ENCODE measurements around the gene CNKSR3. TPM values are rescaled to one million over a fixed set of nuclear protein-coding genes. Genes with fewer than 3 reads are reported as not detected.

Gene CNKSR3
- total RNA-seq, 1 donor = 4.7 TPM

DNA sequence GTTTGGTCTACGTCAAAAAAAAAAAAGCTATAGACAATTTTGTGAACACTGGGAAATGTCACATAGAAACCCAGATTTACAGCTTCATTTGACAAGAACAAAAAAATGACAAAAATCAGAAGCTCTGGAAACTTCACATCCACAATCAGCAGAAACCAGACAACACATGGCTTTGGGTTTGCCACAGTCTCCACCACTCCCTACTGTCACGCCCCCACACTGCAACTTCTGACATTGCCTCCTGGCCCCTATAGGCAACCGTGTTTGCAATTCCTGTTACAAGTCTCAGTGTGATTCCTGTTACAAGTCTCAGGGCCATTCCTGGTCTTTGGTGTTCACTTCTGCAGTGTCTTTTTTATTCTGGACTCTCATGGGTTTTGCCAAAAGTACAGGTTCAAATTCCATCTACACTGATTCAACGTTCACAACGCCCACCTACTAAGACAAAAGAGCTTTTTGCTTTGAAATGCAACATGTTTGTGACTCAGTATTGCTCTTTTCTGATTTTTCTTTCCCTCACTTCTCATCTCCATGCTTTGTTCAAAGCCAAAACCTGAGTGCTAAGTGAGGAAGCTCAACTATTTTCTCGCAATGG, 12.0 kb downstream of the CNKSR3 start:
- no peak for DNase-seq (ENCODE audit: low read depth)
- H3K4me3 ChIP-seq (ENCODE audit: low read depth, low read length) = no peak overlapping the region
- TF ChIP-seq, protein P1, sequence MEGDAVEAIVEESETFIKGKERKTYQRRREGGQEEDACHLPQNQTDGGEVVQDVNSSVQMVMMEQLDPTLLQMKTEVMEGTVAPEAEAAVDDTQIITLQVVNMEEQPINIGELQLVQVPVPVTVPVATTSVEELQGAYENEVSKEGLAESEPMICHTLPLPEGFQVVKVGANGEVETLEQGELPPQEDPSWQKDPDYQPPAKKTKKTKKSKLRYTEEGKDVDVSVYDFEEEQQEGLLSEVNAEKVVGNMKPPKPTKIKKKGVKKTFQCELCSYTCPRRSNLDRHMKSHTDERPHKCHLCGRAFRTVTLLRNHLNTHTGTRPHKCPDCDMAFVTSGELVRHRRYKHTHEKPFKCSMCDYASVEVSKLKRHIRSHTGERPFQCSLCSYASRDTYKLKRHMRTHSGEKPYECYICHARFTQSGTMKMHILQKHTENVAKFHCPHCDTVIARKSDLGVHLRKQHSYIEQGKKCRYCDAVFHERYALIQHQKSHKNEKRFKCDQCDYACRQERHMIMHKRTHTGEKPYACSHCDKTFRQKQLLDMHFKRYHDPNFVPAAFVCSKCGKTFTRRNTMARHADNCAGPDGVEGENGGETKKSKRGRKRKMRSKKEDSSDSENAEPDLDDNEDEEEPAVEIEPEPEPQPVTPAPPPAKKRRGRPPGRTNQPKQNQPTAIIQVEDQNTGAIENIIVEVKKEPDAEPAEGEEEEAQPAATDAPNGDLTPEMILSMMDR (IDR thresholded peaks at IDR 0.05; ENCODE audit: insufficient read depth, low read depth, low read length) = no peak

DNA sequence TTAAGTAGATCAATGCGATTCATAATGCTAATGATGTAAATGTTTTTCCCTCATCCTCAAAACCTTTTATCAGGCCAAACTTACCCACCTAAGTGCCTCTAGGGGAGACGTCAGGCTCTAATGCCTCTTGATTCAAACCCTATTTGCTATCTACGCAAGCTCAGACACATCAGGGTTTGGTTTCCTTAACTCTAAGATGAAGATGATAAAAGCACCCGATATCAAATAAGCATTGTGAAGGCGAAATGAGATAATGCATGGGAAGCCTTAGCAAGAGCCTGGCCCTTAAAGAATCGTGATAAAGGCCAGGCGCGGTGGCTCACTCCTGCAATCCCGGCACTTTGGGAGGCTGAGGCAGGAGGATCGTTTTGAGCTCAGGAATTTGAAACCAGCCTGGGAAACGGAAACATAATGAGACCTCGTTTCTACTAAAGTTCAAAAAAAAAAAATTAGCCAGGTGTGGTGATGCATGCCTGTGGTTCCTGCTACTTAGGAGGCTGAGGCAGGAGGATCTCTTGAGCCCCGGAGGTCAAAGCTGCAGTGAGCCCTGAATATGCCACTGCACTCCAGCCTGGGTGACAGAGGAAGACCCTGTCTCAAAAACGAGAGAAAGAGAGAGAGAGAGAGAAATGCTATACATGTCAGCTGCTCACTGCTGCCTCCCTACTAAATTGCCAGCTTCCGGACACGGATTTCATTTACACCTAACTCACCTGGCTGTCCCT, 13.5 kb downstream of the CNKSR3 start:
- no peak overlapping the region for H3K4me3 ChIP-seq (ENCODE audit: low read depth, low read length)
- no peak for DNase-seq (ENCODE audit: low read depth)
- TF ChIP-seq, protein P1 (IDR thresholded peaks at IDR 0.05; ENCODE audit: insufficient read depth, low read depth, low read length) = no peak

DNA sequence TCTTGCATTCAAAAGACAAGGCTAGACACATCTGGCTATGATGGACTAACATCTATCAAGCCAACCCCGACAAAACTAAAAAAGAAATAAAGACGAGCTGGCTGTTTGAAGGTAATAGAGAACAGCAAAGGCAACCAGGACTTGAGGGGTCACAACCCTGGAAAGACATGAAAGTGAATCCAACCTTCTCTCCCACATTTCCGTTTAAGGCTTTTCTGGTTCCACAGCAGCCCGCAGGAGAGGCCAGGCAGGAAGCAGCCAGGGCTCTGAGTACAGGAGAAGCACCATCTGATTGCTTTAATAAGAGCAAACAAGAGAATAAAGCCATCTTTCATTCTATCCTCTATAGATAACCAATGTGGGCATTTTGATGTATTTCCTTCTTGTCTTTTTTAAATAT, 14.3 kb downstream of the CNKSR3 start:
- DNase-seq (ENCODE audit: low read depth) = no peak
- TF ChIP-seq, protein P1 (IDR thresholded peaks at IDR 0.05; ENCODE audit: insufficient read depth, low read depth, low read length) = no peak
- H3K4me3 ChIP-seq (ENCODE audit: low read depth, low read length) = no peak overlapping the region

DNA sequence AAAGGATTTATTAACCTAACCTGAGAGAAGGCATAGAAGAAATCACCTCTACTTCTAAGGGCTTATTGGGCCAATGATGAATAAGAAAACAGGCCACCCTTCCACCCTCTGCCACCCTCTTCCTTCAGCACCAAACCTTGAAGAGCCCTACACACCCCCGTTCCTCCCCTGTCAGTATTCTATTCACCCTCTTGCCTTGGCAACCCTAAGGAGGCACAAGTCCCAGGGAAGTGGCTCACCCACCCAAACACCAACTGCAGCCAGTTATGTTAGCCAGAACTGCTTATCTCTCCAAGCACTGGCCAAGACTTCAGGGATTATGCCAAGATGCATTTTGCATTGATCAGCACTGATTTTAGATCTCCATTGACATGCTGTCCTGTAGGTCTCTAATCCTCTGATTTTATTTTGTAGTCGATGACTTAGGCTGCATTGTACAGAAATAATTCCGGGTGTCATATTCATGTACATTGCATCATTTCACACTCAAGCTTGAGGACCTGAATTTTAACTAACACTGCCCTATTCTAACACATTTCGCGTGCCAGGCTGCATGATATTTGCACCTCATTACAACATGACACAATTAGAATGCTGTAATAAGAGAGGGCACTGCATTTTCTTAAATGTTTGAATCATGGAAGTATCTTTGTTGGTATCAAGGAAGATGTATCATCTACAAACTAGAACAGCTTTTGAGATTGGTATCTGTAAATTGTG, 15.7 kb downstream of the CNKSR3 start:
- H3K4me3 ChIP-seq (ENCODE audit: low read depth, low read length) = no peak overlapping the region
- TF ChIP-seq, protein P1 (IDR thresholded peaks at IDR 0.05; ENCODE audit: insufficient read depth, low read depth, low read length) = no peak
- no peak for DNase-seq (ENCODE audit: low read depth)

DNA sequence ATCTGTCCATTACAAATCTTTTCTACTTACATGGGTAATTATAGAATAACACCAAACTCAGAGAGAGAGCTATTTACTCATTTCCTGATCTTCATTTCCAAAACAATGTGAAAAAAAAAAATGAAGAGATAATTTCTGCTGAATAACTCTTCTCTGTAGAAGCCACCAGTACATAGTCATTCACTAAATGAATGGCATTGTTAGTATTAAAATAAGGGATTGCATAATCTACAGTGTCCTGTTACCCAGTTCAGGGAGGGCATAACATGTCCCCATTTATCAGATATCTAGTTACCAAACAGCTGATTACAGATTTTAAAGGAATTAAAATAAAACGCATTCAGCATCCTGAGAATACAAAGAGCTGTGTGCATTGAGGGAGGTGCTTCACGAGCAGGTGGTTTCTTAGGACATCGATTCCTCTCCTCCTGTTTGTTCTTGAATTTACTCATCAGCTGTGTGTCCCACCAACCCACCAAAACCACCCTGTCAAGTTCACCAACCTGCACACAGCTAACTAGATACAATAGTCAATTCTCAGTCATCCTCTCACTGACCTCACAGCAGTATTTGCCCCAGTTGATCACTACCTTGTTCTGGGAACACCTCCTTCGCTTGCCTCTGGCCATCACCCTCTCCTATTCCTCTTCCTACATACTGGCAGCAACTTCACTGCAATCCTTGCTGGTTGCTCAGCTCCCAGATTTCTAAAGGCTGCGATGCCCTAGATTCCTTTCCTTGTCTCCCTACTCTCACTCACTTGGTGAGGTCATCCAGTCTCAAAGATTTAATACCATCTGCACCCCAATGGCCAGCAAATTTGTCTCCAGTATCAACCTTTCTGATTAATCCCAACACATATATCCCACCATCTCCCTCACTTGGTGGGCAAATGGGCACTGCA, 18.7 kb downstream of the CNKSR3 start:
- TF ChIP-seq, protein P1 (IDR thresholded peaks at IDR 0.05; ENCODE audit: insufficient read depth, low read depth, low read length) = no peak
- H3K4me3 ChIP-seq (ENCODE audit: low read depth, low read length) = no peak overlapping the region
- DNase-seq (ENCODE audit: low read depth) = no peak

DNA sequence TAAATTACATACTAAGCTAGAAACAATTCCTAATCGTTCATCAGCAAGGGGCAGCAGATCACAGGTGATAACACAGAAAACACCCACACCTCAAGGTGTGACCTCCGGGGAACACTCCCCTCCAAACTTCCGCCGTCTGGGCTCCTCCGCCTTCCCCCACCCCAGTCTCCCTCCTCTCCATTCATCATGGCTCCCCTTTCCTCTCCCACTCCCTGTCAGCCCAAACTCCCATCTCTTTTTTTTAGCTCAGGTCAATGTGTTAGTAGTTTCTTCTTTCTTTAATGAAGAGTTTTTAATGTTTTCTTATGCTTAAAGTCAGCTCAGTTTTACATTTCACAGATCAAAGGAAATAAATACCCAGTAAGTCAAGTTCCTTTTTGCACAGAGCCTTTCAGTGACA, 20.7 kb downstream of the CNKSR3 start:
- no peak overlapping the region for H3K4me3 ChIP-seq (ENCODE audit: low read depth, low read length)
- DNase-seq (ENCODE audit: low read depth) = no peak
- TF ChIP-seq, protein P1 (IDR thresholded peaks at IDR 0.05; ENCODE audit: insufficient read depth, low read depth, low read length) = no peak

Measured in fibroblast of villous mesenchyme (primary cell).